Mammary microvascular endothelial cell (primary cell): Measurements from ENCODE around the gene AGPAT3. TPM values are rescaled to one million over a fixed set of nuclear protein-coding genes. Genes with fewer than 3 reads are reported as not detected.

Experiments used
- total RNA-seq: library from RNA; depleted of rRNA; stranded (reverse); fragments of >200 nt; gene quantifications from 2 replicates; pipeline ENCODE4 v1.2.3, GENCODE V29; 2015

Gene AGPAT3, protein sequence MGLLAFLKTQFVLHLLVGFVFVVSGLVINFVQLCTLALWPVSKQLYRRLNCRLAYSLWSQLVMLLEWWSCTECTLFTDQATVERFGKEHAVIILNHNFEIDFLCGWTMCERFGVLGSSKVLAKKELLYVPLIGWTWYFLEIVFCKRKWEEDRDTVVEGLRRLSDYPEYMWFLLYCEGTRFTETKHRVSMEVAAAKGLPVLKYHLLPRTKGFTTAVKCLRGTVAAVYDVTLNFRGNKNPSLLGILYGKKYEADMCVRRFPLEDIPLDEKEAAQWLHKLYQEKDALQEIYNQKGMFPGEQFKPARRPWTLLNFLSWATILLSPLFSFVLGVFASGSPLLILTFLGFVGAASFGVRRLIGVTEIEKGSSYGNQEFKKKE
- total RNA-seq = 51.2 and 60.2 TPM in 2 replicates

DNA sequence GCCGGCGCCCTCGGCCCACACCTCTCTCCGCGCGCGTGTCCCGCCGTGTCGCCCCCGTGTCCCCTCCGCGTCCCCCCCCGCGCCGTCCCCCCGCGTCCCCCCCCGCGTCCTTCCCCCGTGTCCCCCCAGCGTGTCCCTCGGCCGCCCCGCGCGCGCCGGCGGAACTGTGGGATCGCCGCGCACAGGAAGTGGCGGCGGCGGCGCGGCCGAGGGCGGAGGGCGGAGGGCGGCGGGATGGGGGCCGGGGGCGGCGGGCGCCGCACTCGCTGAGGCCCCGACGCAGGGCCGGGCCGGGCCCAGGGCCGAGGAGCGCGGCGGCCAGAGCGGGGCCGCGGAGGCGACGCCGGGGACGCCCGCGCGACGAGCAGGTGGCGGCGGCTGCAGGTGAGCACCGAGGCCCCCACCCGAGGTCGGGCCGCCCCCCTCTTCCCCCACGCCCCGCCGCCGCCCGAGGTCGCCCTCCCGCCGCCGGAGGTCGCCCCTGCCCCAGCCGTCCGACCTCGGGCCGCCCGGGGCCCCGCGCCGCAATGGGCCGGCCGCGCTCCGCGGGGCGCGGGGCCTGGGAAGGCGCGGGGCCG is at the start of gene AGPAT3:
TSS of gene AGPAT3 (plus strand) at position 262 of the 578 bp plus-strand sequence. CDS start 94,459 bp downstream, outside the sequence.

DNA sequence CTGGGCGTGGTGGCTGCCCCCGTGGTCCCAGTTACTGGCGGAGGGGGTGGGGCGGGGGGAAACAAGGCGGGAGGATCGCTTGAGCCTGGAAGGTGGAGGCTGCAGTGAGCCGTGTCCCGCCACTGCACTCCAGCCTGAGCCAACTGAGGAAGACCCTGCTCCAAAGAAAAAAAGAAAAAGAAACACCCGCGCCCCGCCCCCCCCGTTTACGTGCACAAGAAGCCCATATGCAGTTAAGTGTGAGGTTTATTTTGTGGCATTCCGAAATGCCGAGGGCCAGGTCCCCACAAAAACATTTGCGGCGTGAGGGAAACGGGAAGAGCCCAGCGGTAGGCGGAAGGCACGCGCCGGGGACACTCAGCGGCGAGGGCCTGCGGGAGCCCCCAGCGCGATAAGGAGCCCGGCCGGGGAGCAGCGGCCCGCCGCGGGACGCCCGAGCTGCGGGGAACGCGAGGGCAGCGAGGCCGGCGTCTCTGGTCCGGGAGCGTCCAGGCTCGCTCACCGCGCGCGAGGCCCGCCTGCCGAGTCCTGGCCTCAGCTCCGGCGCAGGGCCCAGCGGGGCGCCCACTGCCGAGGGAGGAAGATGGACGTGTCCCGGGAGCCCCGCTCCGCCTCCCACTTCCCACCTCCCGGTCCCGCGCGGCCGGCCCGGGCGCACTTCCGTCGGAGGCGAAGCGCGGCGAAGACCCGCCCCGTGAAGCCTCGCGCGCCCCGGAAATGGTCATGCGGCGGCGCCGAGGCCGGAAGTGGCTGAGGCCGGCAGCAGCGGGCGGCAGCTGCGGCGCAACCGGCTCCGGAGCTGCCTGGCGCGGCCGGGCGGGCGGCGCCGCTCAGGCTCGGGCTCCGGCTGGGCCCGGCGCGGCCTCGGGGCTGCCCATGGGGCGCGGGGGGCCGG is 146.8 kb downstream of the AGPAT3 start, which contains the start of gene TRAPPC10:
TSS of gene TRAPPC10 (plus strand) at position 731 of the 895 bp plus-strand sequence. CDS start 185 bp downstream, outside the sequence.

Other genes with a start within 250 kb of the AGPAT3 start
- gene HSF2BP, start 205.7 kb upstream of the AGPAT3 start, total RNA-seq = 0.05 and 0.13 TPM in 2 replicates
- gene RRP1B, start 205.7 kb upstream of the AGPAT3 start, total RNA-seq = 34.6 and 35.0 TPM in 2 replicates
- 43.9 and 51.5 TPM in 2 replicates for gene PDXK, start 146.1 kb upstream of the AGPAT3 start, total RNA-seq
- 27.8 and 35.1 TPM in 2 replicates for gene CSTB, start 88.9 kb upstream of the AGPAT3 start, total RNA-seq
- 29.7 and 32.7 TPM in 2 replicates for gene RRP1, start 75.6 kb upstream of the AGPAT3 start, total RNA-seq
- 17.1 and 18.4 TPM in 2 replicates for gene TRAPPC10, start 147.1 kb downstream of the AGPAT3 start, total RNA-seq
- gene PWP2, start 242.2 kb downstream of the AGPAT3 start, total RNA-seq = 22.5 and 25.5 TPM in 2 replicates